Mucosa of descending colon (tissue), 3 donors: ENCODE data around the gene BACE1. TPM values are rescaled to one million over a fixed set of nuclear protein-coding genes. Genes with fewer than 3 reads are reported as not detected.

Experiments
- ATAC-seq: fragments of 200-7000 bp; cut with Tn5 transposase; one replicate; pipeline ENCODE4 v1.9.1; 2020; ENCODE audit warnings: mild to moderate bottlenecking, moderate library complexity
- DNase-seq, 3 donors: peaks; one replicate each; pipeline ENCODE4 v3.0.0-alpha.2; 2020
- H3K36me3 ChIP-seq: fragments of 200-600 bp; one replicate; pipeline ENCODE4 v1.8.0; 2021; ENCODE audit warnings: low read depth, mild to moderate bottlenecking
- H3K4me1 ChIP-seq: fragments of 200-600 bp; one replicate; pipeline ENCODE4 v1.8.0; 2021; ENCODE audit warnings: low read depth, mild to moderate bottlenecking
- H3K4me3 ChIP-seq: fragments of 200-600 bp; one replicate; pipeline ENCODE4 v1.8.0; 2021; ENCODE audit warnings: mild to moderate bottlenecking
- H3K9me3 ChIP-seq: fragments of 200-600 bp; one replicate; pipeline ENCODE4 v1.8.0; 2021; ENCODE audit warnings: mild to moderate bottlenecking
- CTCF ChIP-seq: fragments of 200-600 bp; IDR thresholded peaks from one replicate; pipeline ENCODE4 v1.8.0; 2022; ENCODE audit warnings: antibody characterized with exemption, mild to moderate bottlenecking
- intact Hi-C, 2 donors: fragments of 100-400 bp; cut with DNase I in 1 of 2; cut with micrococcal nuclease in 1 of 2; formaldehyde crosslinking; loops; one replicate each; pipeline versions ENCODE4 v1.11.0 to v1.11.1; 2022; cut with DNase I, micrococcal nuclease
- total RNA-seq, 3 donors: library from RNA; stranded (reverse); fragmentation: NEBNext Ultra II Directional in 2 of 3; extraction: Animal tissue kit (Norgen Biotek cat#: 25700) in 2 of 3; gene quantifications; one replicate each; pipeline versions ENCODE4 v1.2.1 to v1.2.4, GENCODE V29; 2021 to 2023
- donor health status: DM: no; HTN: no; CAD: no; lungs with moderate emphysema.
- donor health status: DM: no; HTN: no; CAD: no.
- donor health status: DM: no; HTN: yes; CAD: no.

BACE1 gene
- total RNA-seq, 3 donors from 2014 or later = 7.8 to 23.0 (median 10.2) TPM

- Histone ChIP-seq H3K9me3 (no peaks in the 10 kb centered on the region), H3K4me1 (peaks cover 10% of the 10 kb centered on the region), H3K4me3 (no peak overlapping the region), H3K36me3 (no peaks in the 10 kb centered on the region)
- intact Hi-C loops = no loop called here
- DNase-seq (no peak), ATAC-seq (no peak)
- TF ChIP-seq CTCF = no peak
These were observed 77.8 kb downstream of the BACE1 start for GRCh38 chr11:117238221-117238620.

Other genes with a start within 250 kb of the BACE1 start
- 10 to 100 TPM; 28.1 to 55.6 (median 41.8) TPM for gene SIK3, start 217.8 kb downstream of the BACE1 start, total RNA-seq
- 10 to 100 TPM; 67.9 to 72.7 (median 71.9) TPM for gene PAFAH1B2, start 172.0 kb downstream of the BACE1 start, total RNA-seq
- gene SIDT2, start 137.5 kb downstream of the BACE1 start, total RNA-seq = 10 to 100 TPM; 69.8 to 76.3 (median 71.4) TPM
- gene TAGLN, start 116.9 kb downstream of the BACE1 start, total RNA-seq = 1,000 to 10,000 TPM in 1 of 3 donors, 100 to 1,000 TPM in 2; 126 to 3,893 (median 593) TPM
- gene PCSK7, start 84.2 kb downstream of the BACE1 start, total RNA-seq = 100 to 1,000 TPM; 138 to 252 (median 181) TPM
- 10 to 100 TPM; 22.0 to 38.1 (median 25.4) TPM for gene RNF214, start 83.6 kb downstream of the BACE1 start, total RNA-seq
- gene BACE1-AS, start 24.9 kb downstream of the BACE1 start, total RNA-seq = 10 to 100 TPM in 1 of 3 donors, 1 to 10 TPM in 2; 6.9 to 11.3 (median 7.4) TPM
- 10 to 100 TPM; 13.8 to 26.2 (median 17.3) TPM for gene CEP164, start 11.6 kb upstream of the BACE1 start, total RNA-seq